Gastroesophageal sphincter (tissue), 3 donors: ENCODE measurements around the gene SLC66A3.

ENCODE experiments used
- POLR2AphosphoS5 ChIP-seq: sonication (generic); formaldehyde crosslinking; IDR thresholded peaks from one replicate; pipeline ENCODE4 v1.6.1; 2017; ENCODE audit warnings: antibody characterized with exemption
- TF ChIP-seq, protein P1 (sequence below), 4 experiments: fragments of 200-600 bp in 2 of 4; fragments of 450-650 bp in 2 of 4; sonication (generic) in 1 of 4; IDR thresholded peaks; one replicate each; pipeline ENCODE4 v1.5.1; 2017 to 2019; ENCODE audit warnings: antibody characterized with exemption in 4 of 4, mild to moderate bottlenecking in 2 of 4, moderate library complexity in 2 of 4

DNA sequence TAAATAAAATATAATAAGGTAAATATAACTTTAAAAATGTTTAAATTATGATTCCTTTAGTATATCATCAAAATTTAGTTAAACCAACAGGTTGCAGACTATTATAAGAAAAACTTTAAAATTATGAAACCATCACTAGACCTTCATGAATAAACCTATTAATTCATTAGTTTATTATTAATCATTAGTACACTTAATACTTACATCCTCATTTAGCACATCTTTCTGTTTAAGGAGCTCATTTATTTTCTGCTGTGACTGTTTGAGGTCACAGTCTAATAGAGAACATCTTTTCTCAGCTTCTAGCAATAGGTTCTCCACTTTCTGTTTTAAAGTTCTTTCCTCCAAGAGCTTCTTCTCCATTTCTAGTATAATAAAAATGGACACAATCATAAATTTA is 52.8 kb downstream of the SLC66A3 start:
- TF ChIP-seq, protein P1, sequence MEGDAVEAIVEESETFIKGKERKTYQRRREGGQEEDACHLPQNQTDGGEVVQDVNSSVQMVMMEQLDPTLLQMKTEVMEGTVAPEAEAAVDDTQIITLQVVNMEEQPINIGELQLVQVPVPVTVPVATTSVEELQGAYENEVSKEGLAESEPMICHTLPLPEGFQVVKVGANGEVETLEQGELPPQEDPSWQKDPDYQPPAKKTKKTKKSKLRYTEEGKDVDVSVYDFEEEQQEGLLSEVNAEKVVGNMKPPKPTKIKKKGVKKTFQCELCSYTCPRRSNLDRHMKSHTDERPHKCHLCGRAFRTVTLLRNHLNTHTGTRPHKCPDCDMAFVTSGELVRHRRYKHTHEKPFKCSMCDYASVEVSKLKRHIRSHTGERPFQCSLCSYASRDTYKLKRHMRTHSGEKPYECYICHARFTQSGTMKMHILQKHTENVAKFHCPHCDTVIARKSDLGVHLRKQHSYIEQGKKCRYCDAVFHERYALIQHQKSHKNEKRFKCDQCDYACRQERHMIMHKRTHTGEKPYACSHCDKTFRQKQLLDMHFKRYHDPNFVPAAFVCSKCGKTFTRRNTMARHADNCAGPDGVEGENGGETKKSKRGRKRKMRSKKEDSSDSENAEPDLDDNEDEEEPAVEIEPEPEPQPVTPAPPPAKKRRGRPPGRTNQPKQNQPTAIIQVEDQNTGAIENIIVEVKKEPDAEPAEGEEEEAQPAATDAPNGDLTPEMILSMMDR (IDR thresholded peaks at IDR 0.05): no peak
- TF ChIP-seq POLR2AphosphoS5: no peak
